Natural killer cell (primary cell): ENCODE data around the gene ZDHHC23. TPM values are rescaled to one million over a fixed set of nuclear protein-coding genes. Genes with fewer than 3 reads are reported as not detected.
A peak's percentile ranks its signal among the peaks of the same experiment; 100 is the strongest.

Experiments used
- ATAC-seq, 3 donors: fragments of 150-1000 bp in 2 of 3; fragments of 200-7000 bp in 1 of 3; cut with Tn5 transposase; 1 replicate in 1 of 3; 2 replicates in 2 of 3; pipeline ENCODE4 v1.10.0; 2021; ENCODE audit warnings: mild to moderate bottlenecking in 2 of 3, moderate library complexity in 2 of 3
- DNase-seq, 2 donors: peaks; one replicate each; pipeline versions ENCODE4 v3.0.0 to v3.0.0-alpha.2; 2013 to 2021; ENCODE audit warnings: mixed read lengths in 1 of 2
- H3K27ac ChIP-seq: one replicate; pipeline ENCODE4 v1.5.1; 2013; ENCODE audit warnings: mild to moderate bottlenecking, low read length
- H3K27me3 ChIP-seq: one replicate; pipeline ENCODE4 v1.6.1; 2013; ENCODE audit warnings: low read length; ENCODE audit not compliant: control insufficient read depth, insufficient read depth
- H3K36me3 ChIP-seq: one replicate; pipeline ENCODE4 v1.6.1; 2013; ENCODE audit warnings: low read length; ENCODE audit not compliant: control insufficient read depth, insufficient read depth
- H3K4me1 ChIP-seq: one replicate; pipeline ENCODE4 v1.6.1; 2013; ENCODE audit warnings: low read length; ENCODE audit not compliant: control insufficient read depth, insufficient read depth
- H3K4me3 ChIP-seq: one replicate; pipeline ENCODE4 v1.5.1; 2013; ENCODE audit warnings: low read length
- H3K9me3 ChIP-seq: one replicate; pipeline ENCODE4 v1.6.1; 2013; ENCODE audit warnings: low read length; ENCODE audit not compliant: control insufficient read depth, insufficient read depth
- H3K27ac Mint-ChIP-seq, 2 donors: one replicate each; pipeline ENCODE4 v1.8.0; 2022; ENCODE audit warnings: mild to moderate bottlenecking in 2 of 2, mixed read lengths in 2 of 2, moderate library complexity in 1 of 2
- H3K27me3 Mint-ChIP-seq, 2 donors: one replicate each; pipeline ENCODE4 v1.8.0; 2022; ENCODE audit warnings: low read depth in 2 of 2, mixed read lengths in 2 of 2
- H3K36me3 Mint-ChIP-seq: one replicate; pipeline ENCODE4 v1.8.0; 2022; ENCODE audit warnings: mixed read lengths
- H3K4me1 Mint-ChIP-seq, 2 donors: one replicate each; pipeline ENCODE4 v1.8.0; 2022; ENCODE audit warnings: mixed read lengths in 2 of 2
- H3K4me3 Mint-ChIP-seq: one replicate; pipeline ENCODE4 v1.8.0; 2022; ENCODE audit warnings: mild to moderate bottlenecking, moderate library complexity, mixed read lengths
- H3K9me3 Mint-ChIP-seq, 2 donors: one replicate each; pipeline ENCODE4 v1.8.0; 2022; ENCODE audit warnings: mixed read lengths in 2 of 2
- CTCF ChIP-seq: fragments of 200-600 bp; IDR thresholded peaks from one replicate; pipeline ENCODE4 v1.8.0; 2022; ENCODE audit warnings: antibody characterized with exemption
- WGBS: methylation state at CpG from one replicate; pipeline ENCODE4 v1.1.7; 2013; ENCODE audit warnings: missing lambda C conversion rate; ENCODE audit not compliant: insufficient coverage; 5-methylcytosine and 5-hydroxymethylcytosine counted together
- intact Hi-C: fragments of 100-400 bp; cut with micrococcal nuclease; formaldehyde crosslinking; loops from one replicate; pipeline ENCODE4 v1.14.2; 2022
- total RNA-seq, 4 donors: library from RNA; stranded (reverse); fragments of 120-200 nt in 1 of 4; gene quantifications; one replicate each; pipeline versions ENCODE4 v1.2.3 to v1.2.4, GENCODE V29; 2013 to 2022

Gene ZDHHC23
- total RNA-seq, 3 donors from 2014 or later (not counting 1 experiment from before 2014, with no cell fraction given): 2.5 to 4.7 (median 3.5) TPM

- Histone ChIP-seq H3K36me3 (no peaks in the 10 kb centered on the region), H3K4me1 (no peaks in the 10 kb centered on the region), H3K4me3 (no peak overlapping the region), H3K27ac (no peak overlapping the region), H3K9me3 (no peaks in the 10 kb centered on the region), H3K27me3 (no peaks in the 10 kb centered on the region)
- Mint-ChIP-seq H3K4me1 (peaks cover 8 to 9% of the 10 kb centered on the region in 2 donors), H3K9me3 (no peaks in the 10 kb centered on the region), H3K36me3 (no peaks in the 10 kb centered on the region), H3K27me3 (peaks cover 0 to 12% of the 10 kb centered on the region in 2 donors), H3K4me3 (no peak overlapping the region), H3K27ac (no peak overlapping the region)
- intact Hi-C loops: no loop called here
- DNase-seq (no peak), ATAC-seq (no peak)
- no peak for TF ChIP-seq CTCF
Observed at GRCh38 chr3:113908133-113908532, 39.7 kb upstream of the ZDHHC23 start.

- intact Hi-C loops: no loop called here
- H3K4me1 Mint-ChIP-seq: peaks cover 8 to 9% of the 10 kb centered on the region in 2 donors
- Histone ChIP-seq H3K36me3 (no peaks in the 10 kb centered on the region), H3K4me1 (no peaks in the 10 kb centered on the region), H3K27ac (no peak overlapping the region), H3K27me3 (no peaks in the 10 kb centered on the region), H3K9me3 (no peaks in the 10 kb centered on the region), H3K4me3 (no peak overlapping the region)
- no peak for ATAC-seq
- TF ChIP-seq CTCF: no peak
- DNase-seq: no peak
- 96% methylated on average over 3 of the region's 5 CpGs for WGBS
- H3K4me3 Mint-ChIP-seq: no peak overlapping the region
- no peaks in the 10 kb centered on the region for H3K27me3 Mint-ChIP-seq
- no peaks in the 10 kb centered on the region for H3K36me3 Mint-ChIP-seq
- no peak overlapping the region for H3K27ac Mint-ChIP-seq
- no peaks in the 10 kb centered on the region for H3K9me3 Mint-ChIP-seq
Observed at GRCh38 chr3:113910966-113911365, 36.8 kb upstream of the ZDHHC23 start.

- H3K9me3 ChIP-seq: no peaks in the 10 kb centered on the region
- H3K4me3 ChIP-seq: no peak overlapping the region
- Mint-ChIP-seq H3K36me3 (no peaks in the 10 kb centered on the region), H3K4me1 (peaks cover 8 to 9% of the 10 kb centered on the region in 2 donors), H3K27me3 (no peaks in the 10 kb centered on the region), H3K9me3 (no peaks in the 10 kb centered on the region), H3K4me3 (peak overlapping the region; percentile 51), H3K27ac (peak overlapping the region; percentile 61 to 69)
- H3K27me3 ChIP-seq: no peaks in the 10 kb centered on the region
- H3K27ac ChIP-seq: peak overlapping the region; percentile 8
- ATAC-seq (peak; percentile 86 to 91 (median 88)), DNase-seq (peak in 1 of 2 donors; percentile 73)
- WGBS: 62% methylated on average over 3 of the region's 3 CpGs
- intact Hi-C loops: loop anchor here (1.0 to 2.0 kb wide), 3 partner anchors 74 to 176 kb away; partner anchors contain the start of gene GRAMD1C
- TF ChIP-seq CTCF: peak; percentile 45
- H3K36me3 ChIP-seq: no peaks in the 10 kb centered on the region
- H3K4me1 ChIP-seq: no peaks in the 10 kb centered on the region
Observed at GRCh38 chr3:113912552-113913236, 35.1 kb upstream of the ZDHHC23 start.

GRCh38 chr3:113914646-113915045 is 33.2 kb upstream of the ZDHHC23 start:
- Mint-ChIP-seq H3K36me3 (no peaks in the 10 kb centered on the region), H3K27ac (no peak overlapping the region), H3K4me1 (peaks cover 8 to 9% of the 10 kb centered on the region in 2 donors), H3K27me3 (no peaks in the 10 kb centered on the region), H3K4me3 (no peak overlapping the region), H3K9me3 (no peaks in the 10 kb centered on the region)
- Histone ChIP-seq H3K4me3 (no peak overlapping the region), H3K4me1 (no peaks in the 10 kb centered on the region), H3K27me3 (no peaks in the 10 kb centered on the region), H3K9me3 (no peaks in the 10 kb centered on the region), H3K27ac (no peak overlapping the region), H3K36me3 (no peaks in the 10 kb centered on the region)
- WGBS: 100% methylated on average over 1 of the region's 2 CpGs
- no peak for TF ChIP-seq CTCF
- intact Hi-C loops: no loop called here
- no peak for DNase-seq
- ATAC-seq: no peak
